ENCODE data around the gene TMUB1.
A peak's percentile ranks its signal among the peaks of the same experiment; 100 is the strongest.

The TMUB1 gene, protein sequence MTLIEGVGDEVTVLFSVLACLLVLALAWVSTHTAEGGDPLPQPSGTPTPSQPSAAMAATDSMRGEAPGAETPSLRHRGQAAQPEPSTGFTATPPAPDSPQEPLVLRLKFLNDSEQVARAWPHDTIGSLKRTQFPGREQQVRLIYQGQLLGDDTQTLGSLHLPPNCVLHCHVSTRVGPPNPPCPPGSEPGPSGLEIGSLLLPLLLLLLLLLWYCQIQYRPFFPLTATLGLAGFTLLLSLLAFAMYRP

DNA sequence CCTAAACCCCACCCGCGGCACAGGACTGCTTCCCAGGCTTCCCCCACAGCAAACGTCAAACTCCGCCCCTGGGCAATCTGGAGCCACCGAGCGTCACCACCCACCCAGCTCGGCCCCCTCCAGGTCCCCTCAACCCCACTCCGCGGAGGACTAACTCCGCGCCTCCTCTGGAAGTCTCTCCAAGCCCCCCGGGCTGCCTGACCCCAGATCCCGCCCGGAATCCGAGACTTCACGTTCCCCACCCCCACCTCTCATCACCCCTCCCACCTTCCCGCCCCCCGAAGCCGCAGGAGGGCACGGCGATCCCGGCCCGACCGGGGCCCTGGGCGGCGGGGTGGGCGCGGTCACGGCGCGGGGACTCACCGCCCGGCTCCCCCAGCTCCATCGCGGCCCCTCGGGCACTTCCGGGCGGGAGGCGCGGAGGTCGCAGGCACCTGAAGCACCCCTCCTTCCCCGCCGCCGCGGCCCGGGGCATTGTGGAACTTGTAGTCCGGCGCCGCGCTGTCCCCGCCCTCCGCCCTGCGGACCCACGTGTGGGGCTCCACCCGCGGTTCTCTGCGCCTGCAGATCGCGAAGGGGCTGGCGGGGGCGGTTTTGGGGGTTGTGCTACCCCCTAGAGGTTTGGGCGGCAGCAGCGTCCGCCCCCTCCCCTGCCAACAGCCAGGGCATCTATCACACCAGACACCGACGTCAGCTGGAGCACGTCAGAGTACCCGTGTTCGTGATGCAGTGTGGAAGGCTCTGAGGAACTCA, at the start of gene TMUB1:
Gene TMUB1 (minus strand): TSS at position 423 of the 753 bp plus-strand sequence. CDS start 930 bp downstream, outside the sequence.
- peak; percentile 91 for DNase-seq

DNA sequence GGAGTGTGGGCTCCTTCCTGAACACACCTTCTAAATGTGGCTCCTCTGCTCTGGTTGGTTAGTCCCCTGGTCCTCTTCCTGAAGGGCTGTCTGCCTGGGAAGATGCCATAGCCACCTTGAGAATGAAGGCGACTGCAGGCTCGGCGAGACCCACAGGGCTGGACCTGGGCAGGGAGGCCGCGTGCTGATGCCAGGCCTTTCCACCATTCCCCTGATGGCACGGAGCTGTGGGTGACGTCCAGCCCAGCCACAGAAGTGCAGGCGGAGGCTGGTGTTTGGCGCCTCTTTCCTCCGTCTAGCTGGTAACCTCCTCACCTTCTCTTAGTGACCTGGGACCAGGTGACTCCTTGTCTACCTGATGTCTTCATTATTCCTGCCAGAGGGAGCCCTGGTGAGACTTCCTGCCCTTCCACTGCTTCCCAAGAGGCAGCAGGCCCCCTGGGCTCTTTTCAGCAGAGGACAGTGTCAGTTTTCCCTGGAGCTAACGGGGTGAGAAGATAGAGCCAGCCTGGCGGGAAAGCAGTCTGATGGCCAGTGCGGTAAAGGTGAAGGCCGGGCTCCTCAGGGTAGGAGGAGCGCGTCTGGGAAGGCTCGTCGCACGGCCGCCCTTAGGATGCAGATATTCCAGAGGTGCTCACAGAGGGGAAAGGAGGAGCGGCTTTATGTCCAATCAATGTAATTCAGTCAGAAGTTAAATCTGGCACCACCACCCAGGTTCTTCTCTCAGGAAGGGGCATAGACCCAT, 49.3 kb upstream of the TMUB1 start:
- no peak for DNase-seq

DNA sequence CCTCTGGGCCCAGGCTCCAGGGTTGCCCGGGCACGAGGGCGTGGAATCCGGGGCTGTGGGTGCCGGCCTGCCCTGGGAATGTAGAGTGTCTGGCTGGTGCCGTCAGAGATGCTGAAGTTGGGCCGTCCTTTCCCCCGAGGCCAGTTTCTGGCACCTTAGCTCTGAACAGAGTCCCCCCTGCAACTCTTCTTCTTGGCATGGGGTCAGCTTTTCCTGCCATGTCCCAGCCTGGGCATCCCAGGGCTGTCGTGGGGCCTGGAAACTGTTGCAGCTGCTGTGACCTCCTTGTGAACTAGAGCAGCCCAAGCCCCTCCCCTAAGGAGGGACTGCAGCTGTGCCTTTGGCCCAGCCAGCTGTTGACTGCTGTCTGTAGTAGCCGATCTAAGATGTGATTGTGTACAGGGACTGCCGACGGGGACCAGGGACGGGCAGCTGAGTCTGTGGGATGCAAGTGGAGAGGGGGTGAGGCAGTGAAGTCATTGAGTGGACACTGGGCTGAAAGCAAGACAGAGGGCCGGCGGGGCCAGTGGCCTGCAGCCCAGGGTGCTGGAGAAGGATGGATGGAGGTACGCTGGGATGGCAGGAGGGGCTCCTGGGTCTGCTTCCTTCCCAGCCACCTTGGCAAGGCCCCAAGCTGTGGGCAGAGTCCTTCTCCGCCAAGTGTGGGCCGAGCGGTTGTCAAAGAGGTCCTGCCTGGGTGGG, 48.5 kb upstream of the TMUB1 start:
- DNase-seq: no peak

DNA sequence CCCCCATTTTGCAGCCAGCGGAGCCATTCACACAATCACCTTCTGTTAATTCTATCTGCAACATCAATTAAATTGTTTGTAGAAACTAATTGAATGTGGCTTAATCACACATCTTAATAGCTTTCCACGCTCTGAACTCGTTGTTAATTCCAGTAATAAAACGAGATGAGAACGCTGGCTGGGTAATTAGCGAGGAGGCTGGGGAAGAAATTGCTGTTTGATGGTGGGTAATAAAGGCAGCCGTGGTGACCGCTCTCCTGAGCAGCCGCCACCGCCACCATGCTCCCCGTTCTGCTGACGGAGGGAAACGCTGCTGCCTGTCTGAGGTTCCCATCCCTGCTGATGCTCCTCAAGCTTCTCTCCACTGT, 47.9 kb upstream of the TMUB1 start:
- no peak for DNase-seq

DNA sequence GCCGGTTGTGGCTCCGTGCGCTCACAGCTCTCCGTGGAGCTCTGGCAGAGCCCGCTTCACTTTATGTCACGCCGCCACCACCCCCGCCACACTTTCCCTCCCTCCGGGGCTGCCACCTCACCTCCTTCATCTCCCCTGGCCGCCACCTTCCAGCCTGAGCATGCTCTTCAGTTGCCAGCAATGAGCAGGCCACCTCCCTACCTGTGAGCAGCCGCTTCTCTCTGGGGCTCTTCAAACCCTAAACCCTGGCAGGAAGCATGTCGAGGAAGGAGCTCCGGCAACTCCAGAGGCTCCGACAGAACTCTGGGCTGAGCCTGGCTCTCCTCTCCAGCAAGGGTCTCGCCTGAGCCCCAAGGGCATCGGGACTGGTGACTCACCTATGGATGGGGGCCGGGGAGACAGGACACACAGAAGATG, 47.5 kb upstream of the TMUB1 start:
- no peak for DNase-seq

DNA sequence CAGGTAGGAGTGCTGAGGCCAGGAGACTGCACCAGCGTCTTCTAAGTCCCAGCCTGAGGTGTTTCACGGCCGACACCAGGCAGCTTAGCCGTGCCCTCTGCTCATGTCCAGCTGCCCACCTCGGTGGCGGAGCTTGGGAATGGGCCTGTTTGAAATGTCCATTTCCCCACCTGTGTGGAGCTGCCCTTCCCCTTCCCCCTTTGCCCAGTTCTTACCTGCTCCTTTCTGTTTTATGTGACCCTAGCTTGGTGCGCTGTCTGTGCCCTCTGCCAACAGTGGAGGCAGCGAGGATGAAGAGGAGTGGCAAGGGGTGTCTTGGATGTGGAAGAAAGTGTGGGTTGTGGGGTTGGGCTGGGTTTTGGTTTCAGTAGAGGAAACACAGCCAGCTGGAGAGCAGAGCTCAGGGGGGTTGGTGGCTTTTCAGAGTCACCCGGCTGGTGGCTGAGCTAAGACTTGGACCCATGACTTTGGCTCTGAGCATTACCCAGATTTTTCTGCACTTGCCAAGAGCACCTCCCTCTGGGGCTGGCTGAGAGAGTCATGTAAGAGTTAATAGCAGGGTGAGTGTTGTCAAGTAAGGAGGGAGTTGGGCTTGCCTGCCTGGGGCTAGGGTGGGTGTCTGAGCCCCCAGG, 46.8 kb upstream of the TMUB1 start:
- DNase-seq: no peak

DNA sequence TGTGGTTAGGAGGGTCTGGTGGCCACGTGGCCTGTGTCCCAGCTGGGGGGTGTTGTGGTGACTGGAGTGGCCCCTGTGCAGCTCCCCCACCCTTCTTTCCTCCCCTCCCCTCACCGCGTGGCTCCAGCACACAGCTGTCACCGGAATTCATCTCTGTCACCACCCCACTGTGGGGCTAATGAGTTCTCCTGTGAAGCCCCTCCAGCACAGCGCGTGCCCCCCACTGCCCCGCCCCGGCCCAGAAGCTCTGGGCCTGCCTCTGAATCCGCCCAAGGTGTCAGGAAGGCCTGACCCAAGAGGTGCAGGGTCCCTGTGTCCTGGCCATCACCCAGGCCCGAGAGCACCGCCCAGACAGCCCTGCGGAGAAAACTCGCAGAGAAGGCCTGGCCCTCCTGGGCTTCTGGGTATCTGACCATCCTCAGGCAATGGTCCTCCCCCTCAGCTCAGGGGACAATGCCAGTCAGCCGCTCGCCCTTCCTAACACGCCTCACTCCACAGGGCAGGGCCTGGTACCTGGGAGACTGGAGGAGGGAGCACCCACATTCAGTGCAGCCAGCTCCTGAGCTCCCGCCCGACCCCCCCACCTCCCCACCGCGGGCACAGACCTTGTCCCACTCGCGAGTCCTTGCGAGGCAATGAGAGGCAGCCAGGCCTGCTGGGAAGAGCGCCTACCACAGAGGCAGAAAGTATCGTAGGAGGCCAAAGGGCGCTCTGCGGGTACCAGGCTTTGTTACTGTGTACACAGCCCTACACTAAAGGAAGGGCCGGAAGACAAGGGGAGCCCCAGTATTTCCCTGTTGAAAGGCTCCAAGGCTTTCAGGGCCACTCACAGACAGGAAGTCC, 46.0 kb upstream of the TMUB1 start:
- DNase-seq: no peak

DNA sequence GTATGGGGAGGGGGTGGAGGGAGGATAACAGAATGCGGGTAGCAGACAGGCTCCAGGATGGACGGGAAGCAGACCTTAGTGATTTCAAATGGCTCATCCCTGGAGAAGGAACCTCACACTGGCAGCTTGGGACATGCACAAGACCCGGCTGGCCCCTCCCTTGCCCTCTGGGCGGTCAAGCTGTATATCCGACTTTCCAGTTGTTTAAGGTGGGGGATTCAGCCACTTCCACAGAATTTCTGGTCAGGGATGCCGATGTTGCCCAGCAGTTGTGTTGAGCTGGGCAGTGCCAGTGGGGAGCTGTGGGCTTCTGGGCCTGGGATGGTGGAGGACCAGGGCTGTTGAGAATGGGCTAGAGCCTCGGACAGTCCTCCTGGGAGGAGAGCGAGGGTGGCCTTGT, 45.4 kb upstream of the TMUB1 start:
- DNase-seq: no peak

DNA sequence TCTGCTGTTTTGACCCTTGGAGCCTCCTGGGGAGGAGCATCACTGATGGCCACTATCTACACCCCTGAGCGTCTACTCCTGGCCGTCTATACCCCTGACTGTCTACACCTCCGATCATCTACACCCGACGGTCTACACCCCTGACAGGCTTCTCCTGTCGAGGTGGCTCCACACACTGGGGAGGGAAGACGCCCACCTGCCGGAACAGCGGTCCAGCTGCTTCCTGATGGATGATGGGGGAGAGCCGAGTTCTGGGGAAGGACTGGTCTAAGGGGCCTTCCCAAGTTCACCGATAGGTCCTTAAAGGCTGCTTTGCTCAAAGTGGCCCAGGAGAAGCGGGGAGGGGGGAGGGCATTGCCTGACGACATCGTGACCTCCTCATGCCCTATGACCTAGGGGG, 44.9 kb upstream of the TMUB1 start:
- DNase-seq: no peak

DNA sequence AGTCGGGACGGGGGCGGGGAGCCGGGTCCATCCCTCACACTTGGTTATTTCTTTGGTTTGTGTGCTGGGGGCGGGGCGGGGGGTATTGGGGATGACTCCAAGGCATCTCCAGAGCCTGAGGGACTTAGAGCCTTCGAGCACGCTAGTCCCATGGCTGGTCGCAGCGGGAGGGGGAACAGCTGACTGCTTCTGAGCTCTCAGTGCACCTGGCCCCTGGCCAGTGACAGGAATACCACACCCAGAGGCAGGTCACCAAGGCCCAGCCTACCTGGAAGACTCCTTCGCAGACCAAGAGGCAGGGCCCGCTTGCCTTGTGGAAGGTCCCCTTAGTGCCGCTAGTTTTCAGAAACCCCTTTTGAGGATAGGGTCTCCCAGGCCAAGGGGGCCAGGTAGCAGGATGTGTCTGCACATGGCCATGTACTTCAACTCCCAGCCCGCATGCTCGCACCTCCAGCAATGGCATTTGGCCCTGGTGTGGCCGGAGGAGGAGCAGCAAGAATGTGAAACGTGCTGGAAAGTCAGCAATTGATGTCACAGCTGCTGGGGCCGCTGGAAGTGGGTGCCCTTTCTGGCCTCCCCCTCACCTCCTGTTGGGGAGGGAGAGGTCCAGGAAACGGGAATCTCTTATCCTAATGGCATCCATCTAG, 43.3 kb upstream of the TMUB1 start:
- no peak for DNase-seq

DNA sequence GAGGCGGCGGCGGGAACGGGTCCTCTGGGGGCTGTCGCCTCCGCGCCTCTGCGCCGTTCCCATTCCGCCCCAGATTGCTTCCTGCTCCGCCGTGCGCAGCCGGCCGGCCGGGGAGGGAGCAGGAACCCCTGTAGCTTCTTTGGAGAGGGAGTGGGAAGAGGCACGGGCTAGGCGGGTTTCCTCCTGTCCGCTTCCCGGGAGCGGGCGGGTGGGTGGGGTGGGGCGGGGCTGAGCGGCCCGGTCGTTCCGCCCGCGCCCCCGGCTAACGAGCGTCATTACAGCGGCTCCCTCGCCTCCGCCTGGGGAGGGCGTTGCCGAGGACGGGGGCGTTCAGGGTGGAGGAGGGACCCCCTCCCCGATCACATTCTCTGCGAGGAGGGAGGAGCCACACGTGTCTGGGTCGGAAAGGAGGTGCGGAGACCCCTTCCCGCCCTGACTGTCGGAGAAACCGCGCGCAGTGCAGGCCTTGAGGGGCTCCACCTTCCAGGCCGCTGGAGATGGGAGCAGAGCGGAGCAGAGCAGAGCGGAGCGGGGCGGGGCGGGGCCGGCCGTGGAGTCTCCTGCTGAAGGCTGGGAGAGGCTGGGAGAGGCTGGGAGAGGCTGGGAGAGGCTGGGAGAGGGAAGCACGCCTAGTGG, 42.7 kb upstream of the TMUB1 start:
- no peak for DNase-seq

DNA sequence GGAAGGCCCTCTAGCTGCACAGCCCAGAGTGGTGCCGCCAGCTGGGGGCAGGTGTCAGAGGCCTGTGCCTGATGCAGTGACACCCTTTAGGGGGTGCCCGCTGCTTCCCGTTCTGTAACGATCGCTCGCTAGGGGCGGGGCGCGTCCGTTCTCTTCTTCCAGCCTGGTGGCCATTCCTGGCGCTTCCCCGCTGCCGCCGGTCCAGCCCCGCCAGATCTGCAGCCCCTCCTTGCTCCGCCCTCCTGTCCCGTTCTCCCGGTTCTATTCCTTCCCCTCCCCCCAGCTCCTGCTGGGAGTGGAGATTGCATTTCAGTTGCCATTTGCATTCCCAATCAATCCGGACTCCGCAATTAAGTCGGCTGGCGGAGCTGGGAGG, 42.2 kb upstream of the TMUB1 start:
- no peak for DNase-seq

DNA sequence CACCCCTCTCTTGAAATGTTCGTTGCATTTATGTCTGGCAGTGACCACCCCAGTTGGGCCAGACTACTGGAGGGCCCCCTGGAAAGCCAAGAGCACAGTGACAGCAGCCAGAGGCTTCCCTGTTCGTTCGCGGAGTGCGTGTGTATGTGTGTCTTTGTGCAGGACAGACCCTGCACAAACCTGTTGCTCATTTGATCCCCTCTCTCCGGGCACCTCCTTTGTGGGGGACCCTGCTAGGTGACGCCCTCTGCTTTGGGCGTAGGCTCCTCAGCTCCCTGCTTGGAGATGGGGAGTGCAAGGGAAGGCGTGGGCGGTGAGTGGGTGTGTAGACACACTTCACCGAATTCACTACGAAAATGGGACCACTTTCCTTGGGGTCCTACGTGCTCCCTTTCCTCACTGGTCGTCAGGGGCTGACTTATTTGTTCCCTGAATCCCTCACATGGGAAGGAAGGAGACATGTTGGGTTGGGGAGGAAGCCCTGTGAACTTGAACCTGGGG, 41.7 kb upstream of the TMUB1 start:
- DNase-seq: no peak

DNA sequence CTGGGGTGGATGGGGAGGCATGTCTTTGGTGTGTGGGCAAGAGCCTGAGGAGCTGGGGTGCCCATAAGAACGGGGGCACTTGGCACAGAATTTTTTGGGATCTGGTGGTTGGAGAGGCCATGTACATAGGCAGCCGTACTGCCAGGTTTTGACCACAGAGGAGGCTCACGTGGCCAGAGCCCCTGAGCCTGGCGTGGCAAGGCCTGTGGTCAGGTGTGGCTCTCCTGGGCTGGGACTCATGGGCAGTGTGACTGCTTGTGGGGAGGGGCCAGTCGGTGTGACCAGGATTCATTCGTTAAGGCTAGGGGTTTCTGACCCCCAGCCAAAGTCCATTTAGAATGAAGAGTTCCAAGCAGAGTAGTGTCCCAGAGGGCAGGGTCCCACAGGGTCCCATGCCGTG, 41.2 kb upstream of the TMUB1 start:
- no peak for DNase-seq

DNA sequence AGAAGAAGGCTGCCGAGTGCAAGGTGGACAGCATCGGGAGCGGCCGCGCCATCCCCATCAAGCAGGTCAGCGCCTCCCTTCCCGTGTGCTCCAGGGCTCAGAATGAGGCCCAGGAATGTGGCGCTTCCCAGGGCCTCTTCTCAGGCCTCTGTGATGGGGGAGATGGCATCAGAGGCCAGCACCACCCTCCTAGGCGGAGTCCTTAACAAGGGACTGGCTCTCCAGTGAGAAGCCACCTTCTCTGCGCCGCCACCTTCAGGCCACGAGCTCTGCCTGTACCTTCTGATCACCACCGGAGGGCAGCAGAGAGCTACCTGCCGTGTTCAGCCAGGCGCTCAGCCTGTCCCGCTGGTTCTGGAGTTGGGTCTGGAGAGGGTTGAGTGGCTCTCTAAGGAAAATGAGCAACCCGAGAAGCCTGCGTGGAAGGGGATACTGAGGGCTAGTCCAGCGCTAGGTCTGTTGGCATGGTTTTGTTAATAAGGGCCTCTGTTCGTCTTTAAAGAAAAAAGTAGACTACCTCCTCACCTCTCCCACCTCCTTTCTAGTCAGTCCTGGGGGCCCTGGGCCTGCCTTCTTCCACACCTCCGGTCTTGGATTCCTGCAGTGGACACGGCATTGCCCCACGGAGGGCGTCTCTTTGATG, 40.6 kb upstream of the TMUB1 start:
- peak; percentile 85 for DNase-seq

DNA sequence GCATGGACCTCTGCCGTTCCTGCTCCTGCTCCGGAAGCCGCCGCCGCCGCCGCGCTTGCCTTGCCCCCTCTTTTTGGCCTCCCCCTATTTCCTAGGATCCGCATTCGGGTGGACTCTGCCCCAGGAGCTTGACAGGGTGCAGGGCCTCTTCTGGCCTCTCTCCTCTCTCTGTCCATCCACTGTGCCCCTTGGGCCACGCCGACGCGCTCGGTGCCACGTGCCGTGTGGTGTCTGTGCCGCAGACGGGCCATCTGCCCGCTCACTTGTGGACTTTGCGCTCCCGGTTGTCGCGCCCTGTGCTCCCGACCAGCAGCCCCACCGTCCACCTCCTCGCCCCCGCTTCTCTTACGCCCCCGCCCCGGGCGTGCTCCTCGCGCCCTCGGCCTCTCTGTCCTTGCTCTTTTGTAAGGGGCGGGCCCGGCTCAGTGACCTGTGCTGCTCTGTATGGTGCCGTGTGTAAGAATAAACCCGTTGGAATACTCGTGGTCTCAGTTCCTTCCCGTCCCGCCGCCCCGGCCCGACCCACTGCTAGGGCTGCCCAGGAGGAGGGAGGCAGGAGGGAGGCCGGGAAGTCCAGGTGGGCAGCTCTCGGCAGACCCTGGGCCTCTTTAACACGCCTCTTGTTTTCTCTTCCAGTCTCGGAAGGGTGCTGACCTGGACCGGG, 40.0 kb upstream of the TMUB1 start:
- no peak for DNase-seq

DNA sequence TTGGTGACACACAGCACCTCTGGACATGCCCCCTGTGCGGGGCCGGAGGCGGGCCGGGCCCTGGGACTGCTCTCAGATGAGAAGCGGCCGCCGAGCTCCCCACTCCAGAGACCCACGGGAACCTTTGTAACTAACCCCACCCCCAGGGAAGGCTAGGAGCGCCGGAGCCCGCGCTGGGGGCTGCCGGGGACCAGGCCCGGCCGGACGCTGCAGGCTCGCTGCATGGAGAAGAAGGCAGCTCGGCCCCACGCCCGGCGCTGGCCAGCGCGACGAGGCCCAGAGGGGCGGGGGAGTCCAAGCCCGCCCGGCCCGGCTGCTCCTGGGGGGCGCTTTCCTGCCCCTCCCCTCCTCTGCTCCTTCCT, 39.5 kb upstream of the TMUB1 start:
- DNase-seq: no peak

DNA sequence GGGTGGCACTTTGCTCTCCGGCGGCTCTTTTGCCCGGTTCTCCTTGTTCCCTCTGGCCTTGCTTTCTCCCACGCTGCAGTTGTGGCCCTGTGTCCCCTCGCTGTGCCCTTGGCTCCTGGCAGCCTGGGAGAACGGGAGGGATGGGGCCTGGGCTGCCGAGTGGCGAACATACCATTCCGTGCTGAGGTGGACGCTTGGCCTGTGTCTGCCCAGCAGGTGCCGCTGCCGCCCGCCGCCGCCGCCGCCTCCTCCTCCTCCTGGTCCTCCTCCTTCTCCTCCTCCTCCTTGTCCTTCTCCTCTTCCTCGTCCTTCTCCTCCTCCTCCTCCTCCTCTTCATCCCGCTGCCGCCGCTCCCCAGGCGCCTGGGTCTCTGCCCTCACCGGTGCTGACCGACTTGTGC, 39.0 kb upstream of the TMUB1 start:
- DNase-seq: no peak

DNA sequence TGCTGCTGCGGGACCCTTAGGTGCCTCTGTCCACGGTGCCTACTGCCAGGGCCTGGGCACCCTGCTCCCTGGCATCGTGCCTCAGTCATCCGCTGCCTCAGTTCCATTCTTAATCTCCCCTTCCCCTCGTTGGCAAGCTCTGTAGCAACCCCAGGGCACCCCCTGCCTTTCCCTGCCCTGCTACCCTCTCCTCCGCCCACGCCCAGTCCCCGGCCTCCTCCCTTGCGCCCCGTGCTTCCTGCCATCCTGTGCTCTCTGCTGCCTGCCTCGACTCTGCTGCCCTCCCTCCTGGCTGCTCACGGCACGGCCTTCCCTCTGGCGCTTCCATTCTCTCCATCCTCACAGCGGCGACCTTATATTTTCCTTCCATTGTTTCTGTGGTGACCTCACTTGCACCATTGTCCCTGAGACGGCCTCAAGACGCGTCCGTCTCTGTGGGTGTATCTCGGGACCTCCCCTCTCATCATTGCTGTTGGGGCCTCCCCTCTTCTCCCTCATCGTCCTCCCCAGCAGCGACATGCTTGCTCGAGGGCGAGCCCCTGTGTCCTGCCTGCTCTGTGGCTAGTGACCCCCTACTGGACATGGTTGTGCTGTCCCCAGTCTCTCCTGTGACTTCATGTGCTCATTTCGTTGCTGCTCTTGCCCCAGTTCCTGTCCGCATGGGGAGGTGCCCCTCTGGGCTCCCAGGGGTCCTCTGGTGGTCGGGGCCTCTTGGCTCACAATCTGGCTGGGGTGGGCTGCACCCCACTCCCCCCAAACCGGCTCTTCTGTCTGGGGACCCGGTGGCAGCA, 38.3 kb upstream of the TMUB1 start:
- DNase-seq: no peak

Data from CD4-positive, alpha-beta T cell treated with Interleukin-21 for 1 hour (primary cell).